ENCODE data around the gene CPE.

DNA sequence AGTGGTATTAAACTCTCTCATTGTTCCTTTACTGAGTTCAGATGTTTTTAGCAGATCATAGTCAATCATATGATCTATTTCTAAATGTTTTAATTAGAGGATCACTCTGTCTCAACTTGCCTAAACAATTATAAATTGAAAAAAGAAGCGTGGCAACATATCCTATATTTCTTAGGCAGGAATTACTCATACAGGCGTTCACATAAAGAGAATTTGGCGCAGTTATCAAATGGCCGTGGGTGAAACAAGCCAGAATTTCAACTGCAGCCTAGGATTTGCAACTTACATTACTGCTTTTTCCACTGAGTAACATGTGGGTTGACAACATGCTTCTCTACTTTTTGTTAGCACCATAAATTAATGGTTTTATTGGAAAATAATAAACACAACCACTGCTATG is 141.3 kb downstream of the CPE start:
- TF ChIP-seq, protein P1, sequence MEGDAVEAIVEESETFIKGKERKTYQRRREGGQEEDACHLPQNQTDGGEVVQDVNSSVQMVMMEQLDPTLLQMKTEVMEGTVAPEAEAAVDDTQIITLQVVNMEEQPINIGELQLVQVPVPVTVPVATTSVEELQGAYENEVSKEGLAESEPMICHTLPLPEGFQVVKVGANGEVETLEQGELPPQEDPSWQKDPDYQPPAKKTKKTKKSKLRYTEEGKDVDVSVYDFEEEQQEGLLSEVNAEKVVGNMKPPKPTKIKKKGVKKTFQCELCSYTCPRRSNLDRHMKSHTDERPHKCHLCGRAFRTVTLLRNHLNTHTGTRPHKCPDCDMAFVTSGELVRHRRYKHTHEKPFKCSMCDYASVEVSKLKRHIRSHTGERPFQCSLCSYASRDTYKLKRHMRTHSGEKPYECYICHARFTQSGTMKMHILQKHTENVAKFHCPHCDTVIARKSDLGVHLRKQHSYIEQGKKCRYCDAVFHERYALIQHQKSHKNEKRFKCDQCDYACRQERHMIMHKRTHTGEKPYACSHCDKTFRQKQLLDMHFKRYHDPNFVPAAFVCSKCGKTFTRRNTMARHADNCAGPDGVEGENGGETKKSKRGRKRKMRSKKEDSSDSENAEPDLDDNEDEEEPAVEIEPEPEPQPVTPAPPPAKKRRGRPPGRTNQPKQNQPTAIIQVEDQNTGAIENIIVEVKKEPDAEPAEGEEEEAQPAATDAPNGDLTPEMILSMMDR (IDR thresholded peaks at IDR 0.05; ENCODE audit: low read depth, low read length) = no peak
- TF ChIP-seq EZH2phosphoT487 (IDR thresholded peaks at IDR 0.05; ENCODE audit: low read depth) = no peak
